ENCODE results near the gene PLA2R1.

The PLA2R1 gene

GRCh38 chr2:159891917-159892730, 170.3 kb downstream of the PLA2R1 start:
- DNase-seq, result no peak

- no peak for DNase-seq
Measured at GRCh38 chr2:159891267-159891588, 171.2 kb downstream of the PLA2R1 start.

GRCh38 chr2:159890551-159891266, 171.7 kb downstream of the PLA2R1 start:
- no peak for DNase-seq

- DNase-seq, result no peak
Measured at GRCh38 chr2:159882130-159882745, 180.2 kb downstream of the PLA2R1 start.
